HEK293 (cell line): ENCODE results near the gene TEX52.
A peak's percentile ranks its signal among the peaks of the same experiment; 100 is the strongest.

Experiments
- BCL11A ChIP-seq: fragments of 450-650 bp; formaldehyde crosslinking; IDR thresholded peaks from 2 replicates; pipeline ENCODE4 v1.5.1; 2016; ENCODE audit warnings: low read depth, missing biosample characterization, missing genetic modification characterization
- HOXA7 ChIP-seq: sonication (generic); formaldehyde crosslinking; IDR thresholded peaks from 2 replicates; pipeline ENCODE4 v1.8.1; 2022; ENCODE audit warnings: missing genetic modification reagents, borderline replicate concordance
- PRDM1 ChIP-seq: fragments of 450-650 bp; formaldehyde crosslinking; IDR thresholded peaks from 2 replicates; pipeline ENCODE4; 2016; ENCODE audit warnings: missing biosample characterization, missing genetic modification characterization
- RBAK ChIP-seq: fragments of 450-650 bp; formaldehyde crosslinking; IDR thresholded peaks from 2 replicates; pipeline ENCODE4 v1.5.1; 2016; ENCODE audit warnings: missing biosample characterization, missing genetic modification characterization
- REPIN1 ChIP-seq: fragments of 450-650 bp; formaldehyde crosslinking; IDR thresholded peaks from 2 replicates; pipeline ENCODE4 v1.5.1; 2017; ENCODE audit warnings: missing biosample characterization, missing genetic modification characterization, low read depth
- SCRT2 ChIP-seq: fragments of 450-650 bp; formaldehyde crosslinking; IDR thresholded peaks from 2 replicates; pipeline ENCODE4 v1.5.1; 2016; ENCODE audit warnings: missing biosample characterization, missing genetic modification characterization
- WT1 ChIP-seq: fragments of 450-650 bp; formaldehyde crosslinking; IDR thresholded peaks from 2 replicates; pipeline ENCODE4 v1.5.1; 2016; ENCODE audit warnings: missing biosample characterization, missing genetic modification characterization
- YY1 ChIP-seq: fragments of 450-650 bp; formaldehyde crosslinking; IDR thresholded peaks from 2 replicates; pipeline ENCODE4 v1.5.1; 2018; ENCODE audit warnings: missing biosample characterization, missing genetic modification characterization
- ZFP41 ChIP-seq: fragments of 450-650 bp; formaldehyde crosslinking; IDR thresholded peaks from 2 replicates; pipeline ENCODE4 v1.5.1; 2016; ENCODE audit warnings: missing biosample characterization, missing genetic modification characterization, borderline replicate concordance
- ZFP69B ChIP-seq: fragments of 450-650 bp; formaldehyde crosslinking; IDR thresholded peaks from 2 replicates; pipeline ENCODE4 v1.5.1; 2016; ENCODE audit warnings: missing biosample characterization, missing genetic modification characterization
- ZNF132 ChIP-seq: fragments of 450-650 bp; formaldehyde crosslinking; IDR thresholded peaks from 2 replicates; pipeline ENCODE4 v1.5.1; 2017; ENCODE audit warnings: missing biosample characterization, missing genetic modification characterization, borderline replicate concordance
- ZNF2 ChIP-seq: fragments of 450-650 bp; formaldehyde crosslinking; IDR thresholded peaks from 2 replicates; pipeline ENCODE4 v1.5.1; 2016; ENCODE audit warnings: missing biosample characterization, missing genetic modification characterization
- ZNF202 ChIP-seq: fragments of 450-650 bp; formaldehyde crosslinking; IDR thresholded peaks from 2 replicates; pipeline ENCODE4 v1.5.1; 2016; ENCODE audit warnings: missing biosample characterization, missing genetic modification characterization, borderline replicate concordance
- ZNF292 ChIP-seq: fragments of 450-650 bp; formaldehyde crosslinking; IDR thresholded peaks from 2 replicates; pipeline ENCODE4 v1.5.1; 2016; ENCODE audit warnings: low read depth, missing biosample characterization, missing genetic modification characterization, borderline replicate concordance
- ZNF311 ChIP-seq: fragments of 450-650 bp; formaldehyde crosslinking; IDR thresholded peaks from 2 replicates; pipeline ENCODE4 v1.5.1; 2017; ENCODE audit warnings: missing biosample characterization, missing genetic modification characterization, borderline replicate concordance
- ZNF350 ChIP-seq: fragments of 450-650 bp; formaldehyde crosslinking; IDR thresholded peaks from 2 replicates; pipeline ENCODE4 v1.5.0; 2017; ENCODE audit warnings: missing biosample characterization, mild to moderate bottlenecking, missing genetic modification characterization
- ZNF394 ChIP-seq: fragments of 450-650 bp; formaldehyde crosslinking; IDR thresholded peaks from 2 replicates; pipeline ENCODE4 v1.5.1; 2016; ENCODE audit warnings: missing biosample characterization, missing genetic modification characterization, mild to moderate bottlenecking, moderate library complexity, borderline replicate concordance
- ZNF621 ChIP-seq: fragments of 450-650 bp; formaldehyde crosslinking; IDR thresholded peaks from 2 replicates; pipeline ENCODE4 v1.5.1; 2017; ENCODE audit warnings: missing biosample characterization, missing genetic modification characterization
- ZNF664 ChIP-seq: fragments of 450-650 bp; formaldehyde crosslinking; IDR thresholded peaks from 2 replicates; pipeline ENCODE4 v1.5.1; 2016; ENCODE audit warnings: missing biosample characterization, missing genetic modification characterization
- ZNF791 ChIP-seq: fragments of 450-650 bp; formaldehyde crosslinking; IDR thresholded peaks from 2 replicates; pipeline ENCODE4 v1.5.1; 2016; ENCODE audit warnings: missing biosample characterization, missing genetic modification characterization
- ZNF792 ChIP-seq: fragments of 450-650 bp; formaldehyde crosslinking; IDR thresholded peaks from 2 replicates; pipeline ENCODE4 v1.5.1; 2016; ENCODE audit warnings: missing biosample characterization, missing genetic modification characterization
- ZSCAN16 ChIP-seq: fragments of 450-650 bp; formaldehyde crosslinking; IDR thresholded peaks from 2 replicates; pipeline ENCODE4 v1.5.1; 2016; ENCODE audit warnings: missing biosample characterization, missing genetic modification characterization
- TF ChIP-seq, protein P1 (sequence below): IDR thresholded peaks from 2 replicates; pipeline ENCODE4 v1.6.1; 2011; ENCODE audit warnings: mild to moderate bottlenecking, low read depth, low read length, borderline replicate concordance
- TF ChIP-seq, protein P2 (sequence below): fragments of 450-650 bp; formaldehyde crosslinking; IDR thresholded peaks from 2 replicates; pipeline ENCODE4 v1.5.1; 2016; ENCODE audit warnings: missing biosample characterization, missing genetic modification characterization
- TF ChIP-seq, protein P3 (sequence below): fragments of 450-650 bp; formaldehyde crosslinking; IDR thresholded peaks from 2 replicates; pipeline ENCODE4 v1.5.1; 2016; ENCODE audit warnings: missing biosample characterization, missing genetic modification characterization
- TF ChIP-seq, protein P4 (sequence below): fragments of 450-650 bp; formaldehyde crosslinking; IDR thresholded peaks from 2 replicates; pipeline ENCODE4 v1.5.1; 2016; ENCODE audit warnings: missing biosample characterization, missing genetic modification characterization
- TF ChIP-seq, protein P5 (sequence below): fragments of 450-650 bp; formaldehyde crosslinking; IDR thresholded peaks from 2 replicates; pipeline ENCODE4 v1.5.1; 2017; ENCODE audit warnings: missing biosample characterization, missing genetic modification characterization
- TF ChIP-seq, protein P6 (sequence below): fragments of 450-650 bp; formaldehyde crosslinking; IDR thresholded peaks from 2 replicates; pipeline ENCODE4 v1.5.1; 2016; ENCODE audit warnings: missing biosample characterization, missing genetic modification characterization

TEX52 gene

DNA sequence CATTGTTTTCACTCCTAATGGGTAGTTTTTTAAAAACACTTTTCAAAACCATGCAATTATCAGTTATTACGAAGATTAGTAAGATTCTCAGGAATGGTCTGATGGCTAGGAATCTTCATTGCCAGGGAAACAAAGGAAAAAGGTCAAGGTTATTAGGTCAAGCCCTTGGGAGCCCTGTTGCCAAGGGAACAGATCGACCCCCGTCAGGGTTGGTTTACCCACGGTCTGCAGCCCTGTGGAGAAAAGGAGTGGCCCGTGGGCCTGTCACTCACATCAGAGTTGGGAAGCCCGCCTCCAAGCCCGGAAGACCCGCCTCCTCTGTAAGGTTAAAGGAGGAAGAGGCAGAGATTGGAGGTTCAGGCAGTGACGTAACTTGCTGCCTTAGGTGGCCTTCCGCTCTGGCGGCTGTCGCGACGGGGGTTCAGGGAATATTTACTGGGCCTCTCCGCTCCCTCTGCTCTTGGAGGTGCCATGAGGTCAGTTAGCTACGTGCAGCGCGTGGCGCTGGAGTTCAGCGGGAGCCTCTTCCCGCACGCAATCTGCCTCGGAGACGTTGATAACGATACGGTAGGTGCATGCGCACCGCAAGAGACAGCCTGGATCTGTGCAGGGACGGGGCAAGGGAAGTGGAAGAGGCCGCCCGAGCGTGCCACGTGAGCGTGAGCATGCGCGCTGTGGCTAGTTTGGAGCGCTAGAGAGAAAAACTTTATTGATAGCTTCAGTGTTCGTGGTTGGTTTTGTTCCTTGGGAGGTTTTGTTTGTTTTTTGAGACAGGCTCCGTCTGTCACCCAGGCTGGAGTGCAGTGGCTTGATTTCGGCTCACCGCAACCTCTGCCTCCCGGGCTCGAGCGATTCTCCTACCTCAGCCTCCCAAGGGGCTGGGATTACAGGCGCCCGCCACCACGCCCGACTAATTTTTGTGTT lies 44.3 kb downstream of the TEX52 start, which contains the start of gene ITFG2 (continued):
- TF ChIP-seq RBAK (tag by site-specific recombination) (0 out of 2 replicates have a peak, but pooled peaks have one; percentile 35), ZFP69B (tag by site-specific recombination) (peak; percentile 91), WT1 (tag by site-specific recombination) (peak; percentile 96), ZNF2 (tag by site-specific recombination) (peak; percentile 99), ZNF132 (no peak), ZNF311 (tag by site-specific recombination) (no peak), PRDM1 (tag by site-specific recombination) (no peak), ZNF292 (tag by site-specific recombination) (no peak), BCL11A (tag by site-specific recombination) (peak; percentile 71; the same call in 1 of the 2 replicates), ZFP41 (tag by site-specific recombination) (no peak), ZNF792 (tag by site-specific recombination) (peak; percentile 61; the same call in 1 of the 2 replicates), ZSCAN16 (peak; percentile 65; the same call in 1 of the 2 replicates), ZNF791 (tag by site-specific recombination) (no peak), HOXA7 (no peak), ZNF664 (peak; percentile 69), ZNF350 (tag by site-specific recombination) (no peak), ZNF394 (peak; percentile 84; the same call in 1 of the 2 replicates), SCRT2 (tag by site-specific recombination) (0 out of 2 replicates have a peak, but pooled peaks have one; percentile 38), REPIN1 (tag by site-specific recombination) (peak; percentile 98), YY1 (tag by site-specific recombination) (peak; percentile 73; the same call in 1 of the 2 replicates), ZNF202 (tag by site-specific recombination) (no peak), ZNF621 (tag by site-specific recombination) (no peak)
- TF ChIP-seq, protein P1, sequence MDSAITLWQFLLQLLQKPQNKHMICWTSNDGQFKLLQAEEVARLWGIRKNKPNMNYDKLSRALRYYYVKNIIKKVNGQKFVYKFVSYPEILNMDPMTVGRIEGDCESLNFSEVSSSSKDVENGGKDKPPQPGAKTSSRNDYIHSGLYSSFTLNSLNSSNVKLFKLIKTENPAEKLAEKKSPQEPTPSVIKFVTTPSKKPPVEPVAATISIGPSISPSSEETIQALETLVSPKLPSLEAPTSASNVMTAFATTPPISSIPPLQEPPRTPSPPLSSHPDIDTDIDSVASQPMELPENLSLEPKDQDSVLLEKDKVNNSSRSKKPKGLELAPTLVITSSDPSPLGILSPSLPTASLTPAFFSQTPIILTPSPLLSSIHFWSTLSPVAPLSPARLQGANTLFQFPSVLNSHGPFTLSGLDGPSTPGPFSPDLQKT = no peak; the same call in 1 of the 2 replicates
- TF ChIP-seq, protein P2, sequence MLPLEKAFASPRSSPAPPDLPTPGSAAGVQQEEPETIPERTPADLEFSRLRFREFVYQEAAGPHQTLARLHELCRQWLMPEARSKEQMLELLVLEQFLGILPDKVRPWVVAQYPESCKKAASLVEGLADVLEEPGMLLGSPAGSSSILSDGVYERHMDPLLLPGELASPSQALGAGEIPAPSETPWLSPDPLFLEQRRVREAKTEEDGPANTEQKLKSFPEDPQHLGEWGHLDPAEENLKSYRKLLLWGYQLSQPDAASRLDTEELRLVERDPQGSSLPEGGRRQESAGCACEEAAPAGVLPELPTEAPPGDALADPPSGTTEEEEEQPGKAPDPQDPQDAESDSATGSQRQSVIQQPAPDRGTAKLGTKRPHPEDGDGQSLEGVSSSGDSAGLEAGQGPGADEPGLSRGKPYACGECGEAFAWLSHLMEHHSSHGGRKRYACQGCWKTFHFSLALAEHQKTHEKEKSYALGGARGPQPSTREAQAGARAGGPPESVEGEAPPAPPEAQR (tag by site-specific recombination) = peak; percentile 51; the same call in 1 of the 2 replicates
- TF ChIP-seq, protein P3, sequence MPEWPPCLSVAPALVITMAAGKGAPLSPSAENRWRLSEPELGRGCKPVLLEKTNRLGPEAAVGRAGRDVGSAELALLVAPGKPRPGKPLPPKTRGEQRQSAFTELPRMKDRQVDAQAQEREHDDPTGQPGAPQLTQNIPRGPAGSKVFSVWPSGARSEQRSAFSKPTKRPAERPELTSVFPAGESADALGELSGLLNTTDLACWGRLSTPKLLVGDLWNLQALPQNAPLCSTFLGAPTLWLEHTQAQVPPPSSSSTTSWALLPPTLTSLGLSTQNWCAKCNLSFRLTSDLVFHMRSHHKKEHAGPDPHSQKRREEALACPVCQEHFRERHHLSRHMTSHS (tag by site-specific recombination) = no peak
- TF ChIP-seq, protein P4, sequence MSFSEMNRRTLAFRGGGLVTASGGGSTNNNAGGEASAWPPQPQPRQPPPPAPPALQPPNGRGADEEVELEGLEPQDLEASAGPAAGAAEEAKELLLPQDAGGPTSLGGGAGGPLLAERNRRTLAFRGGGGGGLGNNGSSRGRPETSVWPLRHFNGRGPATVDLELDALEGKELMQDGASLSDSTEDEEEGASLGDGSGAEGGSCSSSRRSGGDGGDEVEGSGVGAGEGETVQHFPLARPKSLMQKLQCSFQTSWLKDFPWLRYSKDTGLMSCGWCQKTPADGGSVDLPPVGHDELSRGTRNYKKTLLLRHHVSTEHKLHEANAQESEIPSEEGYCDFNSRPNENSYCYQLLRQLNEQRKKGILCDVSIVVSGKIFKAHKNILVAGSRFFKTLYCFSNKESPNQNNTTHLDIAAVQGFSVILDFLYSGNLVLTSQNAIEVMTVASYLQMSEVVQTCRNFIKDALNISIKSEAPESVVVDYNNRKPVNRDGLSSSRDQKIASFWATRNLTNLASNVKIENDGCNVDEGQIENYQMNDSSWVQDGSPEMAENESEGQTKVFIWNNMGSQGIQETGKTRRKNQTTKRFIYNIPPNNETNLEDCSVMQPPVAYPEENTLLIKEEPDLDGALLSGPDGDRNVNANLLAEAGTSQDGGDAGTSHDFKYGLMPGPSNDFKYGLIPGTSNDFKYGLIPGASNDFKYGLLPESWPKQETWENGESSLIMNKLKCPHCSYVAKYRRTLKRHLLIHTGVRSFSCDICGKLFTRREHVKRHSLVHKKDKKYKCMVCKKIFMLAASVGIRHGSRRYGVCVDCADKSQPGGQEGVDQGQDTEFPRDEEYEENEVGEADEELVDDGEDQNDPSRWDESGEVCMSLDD = peak; percentile 99
- TF ChIP-seq, protein P5, sequence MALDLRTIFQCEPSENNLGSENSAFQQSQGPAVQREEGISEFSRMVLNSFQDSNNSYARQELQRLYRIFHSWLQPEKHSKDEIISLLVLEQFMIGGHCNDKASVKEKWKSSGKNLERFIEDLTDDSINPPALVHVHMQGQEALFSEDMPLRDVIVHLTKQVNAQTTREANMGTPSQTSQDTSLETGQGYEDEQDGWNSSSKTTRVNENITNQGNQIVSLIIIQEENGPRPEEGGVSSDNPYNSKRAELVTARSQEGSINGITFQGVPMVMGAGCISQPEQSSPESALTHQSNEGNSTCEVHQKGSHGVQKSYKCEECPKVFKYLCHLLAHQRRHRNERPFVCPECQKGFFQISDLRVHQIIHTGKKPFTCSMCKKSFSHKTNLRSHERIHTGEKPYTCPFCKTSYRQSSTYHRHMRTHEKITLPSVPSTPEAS = peak; percentile 44; the same call in 1 of the 2 replicates
- TF ChIP-seq, protein P6, sequence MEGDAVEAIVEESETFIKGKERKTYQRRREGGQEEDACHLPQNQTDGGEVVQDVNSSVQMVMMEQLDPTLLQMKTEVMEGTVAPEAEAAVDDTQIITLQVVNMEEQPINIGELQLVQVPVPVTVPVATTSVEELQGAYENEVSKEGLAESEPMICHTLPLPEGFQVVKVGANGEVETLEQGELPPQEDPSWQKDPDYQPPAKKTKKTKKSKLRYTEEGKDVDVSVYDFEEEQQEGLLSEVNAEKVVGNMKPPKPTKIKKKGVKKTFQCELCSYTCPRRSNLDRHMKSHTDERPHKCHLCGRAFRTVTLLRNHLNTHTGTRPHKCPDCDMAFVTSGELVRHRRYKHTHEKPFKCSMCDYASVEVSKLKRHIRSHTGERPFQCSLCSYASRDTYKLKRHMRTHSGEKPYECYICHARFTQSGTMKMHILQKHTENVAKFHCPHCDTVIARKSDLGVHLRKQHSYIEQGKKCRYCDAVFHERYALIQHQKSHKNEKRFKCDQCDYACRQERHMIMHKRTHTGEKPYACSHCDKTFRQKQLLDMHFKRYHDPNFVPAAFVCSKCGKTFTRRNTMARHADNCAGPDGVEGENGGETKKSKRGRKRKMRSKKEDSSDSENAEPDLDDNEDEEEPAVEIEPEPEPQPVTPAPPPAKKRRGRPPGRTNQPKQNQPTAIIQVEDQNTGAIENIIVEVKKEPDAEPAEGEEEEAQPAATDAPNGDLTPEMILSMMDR (tag by site-specific recombination) = peak; percentile 35; the same call in 1 of the 2 replicates
